Measurements from ENCODE around the gene OVOL1.
"Not testable (repeated sequence)": the region's sequence is repeated elsewhere in the genome, so short reads cannot be mapped to it uniquely, and the experiment has no call there.

Gene OVOL1

GRCh38 chr11:65786786-65787636 is at the start of gene OVOL1:
TSS of gene OVOL1 (plus strand) at chr11:65787063. CDS start at chr11:65787374, 311 bp downstream.
- DNase-seq (ENCODE audit: low read depth) = no peak

GRCh38 chr11:65739022-65739421 is 47.8 kb upstream of the OVOL1 start:
- no peak for DNase-seq (ENCODE audit: low read depth)

GRCh38 chr11:65741185-65741584 is 45.7 kb upstream of the OVOL1 start:
- no peak for DNase-seq (ENCODE audit: low read depth)

GRCh38 chr11:65742353-65742752 is 44.5 kb upstream of the OVOL1 start:
- DNase-seq (ENCODE audit: low read depth) = no peak

- DNase-seq (ENCODE audit: low read depth) = no peak
These were observed 43.2 kb upstream of the OVOL1 start for GRCh38 chr11:65743681-65744025.

- no peak for DNase-seq (ENCODE audit: low read depth)
These were observed 42.7 kb upstream of the OVOL1 start for GRCh38 chr11:65744026-65744698.

- DNase-seq (ENCODE audit: low read depth) = no peak
These were observed 42.2 kb upstream of the OVOL1 start for GRCh38 chr11:65744699-65745042.

GRCh38 chr11:65745049-65745448 is 41.8 kb upstream of the OVOL1 start:
- no peak for DNase-seq (ENCODE audit: low read depth)

- DNase-seq (ENCODE audit: low read depth) = not testable (repeated sequence)
These were observed 24.7 kb upstream of the OVOL1 start for GRCh38 chr11:65762169-65762568.

DNA sequence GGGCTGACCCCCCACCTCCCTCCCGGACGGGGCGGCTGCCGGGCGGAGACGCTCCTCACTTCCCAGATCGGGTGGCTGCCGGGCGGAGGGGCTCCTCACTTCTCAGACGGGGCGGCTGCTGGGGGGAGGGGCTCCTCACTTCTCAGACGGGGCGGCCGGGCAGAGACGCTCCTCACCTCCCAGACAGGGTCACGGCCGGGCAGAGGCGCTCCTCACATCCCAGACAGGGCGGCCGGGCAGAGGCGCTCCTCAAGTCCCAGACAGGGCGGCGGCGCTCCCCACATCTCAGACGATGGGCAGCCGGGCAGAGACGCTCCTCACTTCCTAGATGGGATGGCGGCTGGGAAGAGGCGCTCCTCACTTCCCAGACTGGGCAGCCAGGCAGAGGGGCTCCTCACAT is 24.0 kb upstream of the OVOL1 start:
- not testable (repeated sequence) for DNase-seq (ENCODE audit: low read depth)

DNA sequence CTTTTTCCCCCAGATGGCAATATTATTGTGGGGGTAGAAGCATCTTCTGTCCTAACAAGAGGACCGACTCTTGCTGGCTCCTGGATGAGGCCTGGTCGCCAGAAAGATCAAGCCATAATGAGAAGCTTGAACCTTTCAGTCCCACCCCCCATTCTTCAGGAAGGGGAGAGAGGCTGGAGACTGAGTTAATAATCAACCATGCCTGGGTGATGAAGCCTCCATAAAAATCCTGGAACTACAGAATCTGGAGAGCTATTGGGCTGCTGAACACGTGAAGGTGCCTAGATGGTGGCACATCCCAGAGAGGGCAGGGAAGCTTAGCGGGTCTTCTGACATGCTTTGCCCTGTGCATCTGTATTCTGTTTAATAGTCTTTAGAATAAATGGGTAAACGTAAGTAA is 22.4 kb upstream of the OVOL1 start:
- no peak for DNase-seq (ENCODE audit: low read depth)

- DNase-seq (ENCODE audit: low read depth) = no peak
These were observed 20.3 kb upstream of the OVOL1 start for GRCh38 chr11:65766535-65766934.

DNA sequence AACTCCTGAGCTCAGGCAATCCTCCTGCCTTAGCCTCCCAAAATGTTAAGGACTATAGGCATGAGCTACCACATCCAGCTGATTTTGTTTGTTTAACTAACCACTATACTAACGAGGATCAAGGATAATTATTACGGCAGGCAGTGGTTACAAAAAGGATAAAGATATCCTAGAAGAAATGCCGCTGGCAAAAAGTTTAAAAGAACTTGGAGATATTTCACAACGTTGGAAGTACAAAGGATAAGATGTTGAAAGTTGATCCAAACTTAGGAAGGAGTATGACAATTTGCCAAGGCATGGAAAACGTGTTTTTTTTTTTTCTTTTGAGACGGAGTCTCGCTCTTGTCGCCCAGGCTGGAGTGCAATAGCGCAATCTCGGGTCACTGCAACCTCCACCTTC is 19.5 kb upstream of the OVOL1 start:
- no peak for DNase-seq (ENCODE audit: low read depth)

- DNase-seq (ENCODE audit: low read depth) = not testable (repeated sequence)
These were observed 19.1 kb upstream of the OVOL1 start for GRCh38 chr11:65767806-65768205.

DNA sequence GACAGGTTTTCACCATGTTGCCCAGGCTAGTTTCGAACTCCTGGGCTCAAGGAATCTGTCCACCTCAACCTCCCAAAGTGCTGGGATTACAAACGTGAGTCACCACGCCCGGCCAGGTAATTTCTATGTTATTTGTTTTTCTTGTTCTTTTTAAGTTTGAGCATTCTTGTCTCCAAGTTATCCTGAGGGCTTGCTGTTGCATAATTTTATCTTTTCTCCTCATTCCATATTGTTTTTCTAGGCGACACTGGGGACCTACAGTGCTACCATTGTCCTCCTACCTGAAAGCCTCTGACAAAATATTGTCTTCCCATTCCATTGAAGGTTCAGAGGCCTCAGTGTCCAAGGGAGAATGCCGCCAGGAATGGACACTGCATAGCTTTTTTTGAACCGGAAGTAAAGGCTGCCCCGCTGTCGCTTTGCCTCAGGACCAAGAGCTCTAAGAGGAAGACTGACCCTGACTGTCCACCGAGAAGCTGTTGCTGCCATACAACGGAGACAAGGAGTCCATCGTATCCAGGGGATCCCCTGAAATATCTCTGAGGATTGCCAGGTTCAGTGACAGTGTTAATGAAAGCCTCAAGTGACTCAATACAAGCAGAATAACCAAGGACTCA is 15.8 kb upstream of the OVOL1 start:
- no peak for DNase-seq (ENCODE audit: low read depth)

- no peak for DNase-seq (ENCODE audit: low read depth)
These were observed 15.2 kb upstream of the OVOL1 start for GRCh38 chr11:65771589-65772112.

GRCh38 chr11:65773784-65774411 is 13.0 kb upstream of the OVOL1 start:
- no peak for DNase-seq (ENCODE audit: low read depth)

DNA sequence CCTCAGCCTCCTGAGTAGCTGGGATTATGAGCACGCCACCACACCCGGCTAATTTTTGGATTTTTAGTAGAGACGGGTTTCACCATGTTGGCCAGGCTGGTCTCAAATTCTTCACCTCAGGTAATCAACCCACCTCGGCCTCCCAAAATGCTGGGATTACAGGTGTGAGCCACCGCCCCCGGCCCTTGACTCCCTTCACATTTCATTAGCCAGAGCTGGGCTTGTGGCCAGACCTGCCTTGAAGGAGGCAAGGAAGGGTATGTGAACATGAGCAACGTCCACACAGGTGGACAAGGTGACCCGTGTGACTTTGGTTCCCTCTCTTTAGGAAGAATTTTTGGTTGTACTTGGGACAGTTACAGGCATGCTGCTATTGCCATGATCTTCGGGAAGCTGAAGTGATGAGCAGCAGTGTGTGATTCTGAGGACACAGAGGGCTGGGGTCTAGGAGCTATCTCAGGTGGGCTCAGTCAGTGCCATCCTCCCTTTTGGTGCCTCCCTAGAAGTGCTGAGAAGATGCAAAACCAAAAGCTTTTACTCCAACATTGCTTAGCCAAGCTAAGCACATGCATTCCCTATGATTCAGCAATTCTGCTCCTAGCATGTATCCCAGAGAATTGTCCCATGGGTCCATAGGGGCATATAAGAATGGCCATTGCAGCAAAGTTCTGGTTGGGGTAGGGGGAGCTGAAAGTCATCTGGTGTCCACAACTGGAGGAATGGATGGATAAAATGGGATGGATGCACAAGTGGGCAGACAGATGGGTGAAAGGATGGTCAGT is 12.1 kb upstream of the OVOL1 start:
- no peak for DNase-seq (ENCODE audit: low read depth)

- no peak for DNase-seq (ENCODE audit: low read depth)
These were observed 10.7 kb upstream of the OVOL1 start for GRCh38 chr11:65776196-65776595.

DNA sequence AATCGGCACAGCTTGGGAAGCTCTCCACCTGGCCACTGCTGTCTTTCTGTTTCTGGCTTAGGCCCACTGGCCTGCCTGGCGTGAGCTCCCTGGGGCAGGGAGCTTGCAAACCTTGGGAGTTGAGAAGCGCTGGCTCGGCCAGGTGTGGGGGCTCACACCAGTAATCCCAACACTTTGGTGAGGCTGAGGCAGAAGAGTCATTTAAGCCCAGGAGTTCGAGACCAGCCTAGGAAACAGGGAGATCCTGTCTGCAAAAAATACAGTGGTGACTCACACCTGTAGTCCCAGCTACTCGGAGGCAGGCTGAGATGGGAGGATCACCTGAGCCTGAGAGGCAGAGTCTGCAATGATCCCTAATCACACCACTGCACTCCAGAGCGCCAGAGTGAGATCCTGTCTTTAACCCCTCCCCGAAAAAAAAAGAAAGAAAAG is 10.1 kb upstream of the OVOL1 start:
- no peak for DNase-seq (ENCODE audit: low read depth)

GRCh38 chr11:65777241-65777640 is 9.6 kb upstream of the OVOL1 start:
- no peak for DNase-seq (ENCODE audit: low read depth)
